K562 (cell line): ENCODE measurements around the gene CYP4V2. TPM values are rescaled to one million over a fixed set of nuclear protein-coding genes. Genes with fewer than 3 reads are reported as not detected.

Experiments
- ATAC-seq: fragments of 200-7000 bp; cut with Tn5 transposase; 3 replicates; pipeline ENCODE4 v1.9.1; 2020; ENCODE audit warnings: moderate library complexity
- BruUV-seq: library from RNA; stranded (reverse); fragments of 400-500 nt; replicated peaks from 2 replicates; lab custom pipeline; 2021; lab: Mats Ljungman, UMichigan
- CTCF ChIA-PET: fragments of 300-600 bp; formaldehyde crosslinking; extraction: SDS; loops from one replicate; lab custom pipeline; 2021; ENCODE audit warnings: low intra/inter-chr PET ratio; lab: Yijun Ruan, JAX
- POLR2A ChIA-PET: fragments of 300-600, 350-650 bp; sonication (Branson Sonifier 250); formaldehyde crosslinking; extraction: SDS; loops from one replicate; lab custom pipeline; 2021; ENCODE audit warnings: antibody characterized with exemption, inconsistent platforms; lab: Yijun Ruan, JAX
- DNase-seq, 4 experiments: peaks; one replicate each; pipeline versions ENCODE4 v3.0.0 to v3.0.0-alpha.2; 2011 to 2018; ENCODE audit warnings: low spot score in 3 of 4, mixed read lengths in 3 of 4; ENCODE audit errors: extremely low read depth in 1 of 4
- FAIRE-seq: peaks from 2 replicates; lab custom pipeline; 2011; peaks lifted over from hg19 to GRCh38; lab: Jason Lieb, UNC
- H2AFZ ChIP-seq: 2 replicates; pipeline ENCODE4 v1.6.0; 2011; ENCODE audit warnings: low read depth, low read length, control low read depth, inconsistent platforms
- H3K27ac ChIP-seq: fragments of 200-600 bp; 3 replicates; pipeline ENCODE4 v1.8.0; 2011; ENCODE audit warnings: low read depth, mild to moderate bottlenecking, control low read depth, inconsistent platforms, low read length, moderate library complexity, mixed read lengths; ENCODE audit errors: extremely low read depth
- H3K27me3 ChIP-seq, 2 experiments: fragments of 300-600 bp in 1 of 2; 2 replicates in 1 of 2; 3 replicates in 1 of 2; pipeline versions ENCODE4 v1.6.0 to v1.8.0; 2011; ENCODE audit warnings: inconsistent platforms in 2 of 2, low read length in 2 of 2, mild to moderate bottlenecking in 1 of 2, mixed read lengths in 1 of 2, moderate library complexity in 1 of 2; ENCODE audit not compliant: control insufficient read depth in 2 of 2, insufficient read depth in 2 of 2
- H3K36me3 ChIP-seq: fragments of 300-600 bp; 3 replicates; pipeline ENCODE4 v1.8.0; 2011; ENCODE audit warnings: mild to moderate bottlenecking, low read length, inconsistent platforms; ENCODE audit not compliant: control insufficient read depth, insufficient read depth
- H3K4me1 ChIP-seq, 2 experiments: fragments of 200-600 bp in 1 of 2; replicated peaks in 1 of 2; 2 replicates in 1 of 2; 3 replicates in 1 of 2; pipeline versions ENCODE4 v1.5.1 to v1.8.0; 2011; ENCODE audit warnings: inconsistent platforms in 2 of 2, low read length in 2 of 2, mild to moderate bottlenecking in 1 of 2, mixed read lengths in 1 of 2, moderate library complexity in 1 of 2; ENCODE audit not compliant: control insufficient read depth in 2 of 2, insufficient read depth in 2 of 2
- H3K4me2 ChIP-seq: 2 replicates; pipeline ENCODE4 v1.6.1; 2011; ENCODE audit warnings: low read length, control low read depth, inconsistent platforms, mixed read lengths; ENCODE audit not compliant: insufficient read depth
- H3K4me3 ChIP-seq: fragments of 200-600 bp; sonication (generic), shearing (Covaris generic); 2 replicates; pipeline ENCODE4 v1.5.1; 2016; ENCODE audit warnings: control low read depth, inconsistent platforms
- H3K79me2 ChIP-seq: fragments of 200-600 bp; 3 replicates; pipeline ENCODE4 v1.8.0; 2011; ENCODE audit warnings: low read length, inconsistent platforms; ENCODE audit not compliant: control insufficient read depth, insufficient read depth
- H3K9ac ChIP-seq, 2 experiments: 2 replicates each; pipeline versions ENCODE4 v1.6.0 to v1.6.1; 2011; ENCODE audit warnings: low read depth in 2 of 2, low read length in 2 of 2, control low read depth in 1 of 2, inconsistent platforms in 1 of 2, mild to moderate bottlenecking in 1 of 2, mixed read lengths in 1 of 2; ENCODE audit not compliant: insufficient read depth in 1 of 2
- H3K9me1 ChIP-seq: one replicate; pipeline ENCODE4 v1.6.0; 2011; ENCODE audit warnings: inconsistent platforms, mild to moderate bottlenecking, low read length, moderate library complexity; ENCODE audit not compliant: control insufficient read depth, insufficient read depth
- H3K9me3 ChIP-seq: replicated peaks from 2 replicates; pipeline ENCODE4 v1.5.1; 2011; ENCODE audit warnings: low read depth, low read length, inconsistent platforms; ENCODE audit not compliant: control insufficient read depth, insufficient read depth
- H4K20me1 ChIP-seq: replicated peaks from 2 replicates; pipeline ENCODE4 v1.6.1; 2011; ENCODE audit warnings: low read length, inconsistent platforms, mixed read lengths; ENCODE audit not compliant: control insufficient read depth, insufficient read depth
- E2F6 ChIP-seq, 2 experiments: IDR thresholded peaks; 2 replicates each; pipeline ENCODE4 v1.6.1; 2011; ENCODE audit warnings: borderline replicate concordance in 1 of 2, control low read depth in 1 of 2, low read depth in 1 of 2, low read length in 1 of 2, mild to moderate bottlenecking in 1 of 2, mixed read lengths in 1 of 2, moderate library complexity in 1 of 2; ENCODE audit not compliant: insufficient read depth in 1 of 2, insufficient read length in 1 of 2, poor library complexity in 1 of 2, severe bottlenecking in 1 of 2; ENCODE audit errors: extremely low read depth in 1 of 2
- PURB ChIP-seq: sonication (generic); formaldehyde crosslinking; IDR thresholded peaks from 2 replicates; pipeline ENCODE4 v1.9.0; 2021; ENCODE audit warnings: low read depth, mild to moderate bottlenecking, missing genetic modification reagents
- WGBS: fragments of 100-300 bp; shearing (Covaris generic); methylation state at CpG from one replicate; pipeline ENCODE4 v1.1.6; 2016; ENCODE audit warnings: low coverage, mixed read lengths; ENCODE audit not compliant: insufficient coverage; ENCODE audit errors: missing lambda C conversion rate; 5-methylcytosine and 5-hydroxymethylcytosine counted together
- in situ Hi-C: fragments of 300-500 bp; cut with MboI; formaldehyde crosslinking; loops from 4 replicates; pipeline ENCODE4 v1.15.0; 2018; ENCODE audit warnings: inconsistent platforms, mixed read lengths
- intact Hi-C: fragments of 100-400 bp; cut with micrococcal nuclease; formaldehyde crosslinking; loops from 2 replicates; pipeline ENCODE4 v1.14.2; 2022
- polyA plus RNA-seq, 8 experiments: library from polyadenylated mRNA; depleted of rRNA in 4 of 8; stranded (reverse) in 5 of 8; unstranded in 3 of 8; fragments of >200 nt; fragmentation: Nextera tagmentation in 2 of 8; fragmentation: Illumina TruSeq in 1 of 8; extraction: Ambion mirVana in 2 of 8; extraction: Trizol in 1 of 8; gene quantifications; 2 replicates each; pipeline versions ENCODE4 v1.2.1 to v1.2.3, GENCODE V29; 2011 to 2014; ENCODE audit warnings: inconsistent platforms in 1 of 8, missing spikeins in 1 of 8
- total RNA-seq, 7 experiments: library from RNA; depleted of rRNA in 6 of 7; stranded (reverse); fragments of >200 nt in 6 of 7; fragmentation: Illumina TruSeq in 2 of 7; extraction: Trizol in 2 of 7; gene quantifications; 2 replicates each; pipeline versions ENCODE4 v1.2.1 to v1.2.3, GENCODE V29; 2011 to 2021; ENCODE audit warnings: low replicate concordance in 1 of 7

Gene CYP4V2
- total and polyA plus RNA-seq, 9 of the 15 experiments (the other 6 are each of a cell fraction or from before 2014, with no cell fraction given), result 1.1 to 8.3 (median 3.9) TPM

DNA sequence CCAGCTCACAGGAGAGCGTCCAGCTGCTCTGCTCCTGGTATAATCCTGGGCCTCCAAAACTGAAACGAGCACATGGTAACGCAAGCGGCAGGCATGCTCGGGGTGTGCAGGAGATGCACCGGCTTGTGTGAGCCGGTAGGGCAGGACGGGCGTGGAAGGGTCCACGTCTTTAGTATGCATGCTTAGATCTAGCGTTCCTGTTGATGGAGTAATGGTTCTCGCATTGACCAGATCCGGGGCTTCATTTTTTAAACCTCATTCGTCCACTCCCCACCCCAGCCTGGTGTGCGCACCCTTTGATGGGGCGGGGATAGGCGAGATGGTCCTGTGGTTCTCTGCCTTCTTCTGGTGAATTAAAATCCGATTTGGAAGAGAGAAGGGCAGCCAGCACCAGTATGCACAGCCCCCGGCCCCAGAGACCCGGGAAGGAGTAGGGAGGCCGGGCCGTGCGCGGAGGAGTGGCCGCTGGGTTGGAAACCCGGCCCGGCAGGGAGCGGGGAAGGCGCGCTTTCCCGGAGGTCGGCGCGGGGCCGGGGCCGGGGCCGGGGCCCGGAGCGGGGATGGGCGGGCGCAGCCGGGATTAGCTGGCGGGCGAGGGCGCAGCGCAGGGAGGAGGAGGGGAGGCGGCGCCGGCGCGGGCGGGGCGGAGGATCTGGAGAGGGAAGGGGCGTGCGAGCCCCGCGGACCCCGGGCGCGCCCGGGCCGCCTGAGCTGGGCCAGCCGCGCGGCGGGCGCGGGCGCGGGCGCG, 47.0 kb upstream of the CYP4V2 start:
- CTCF ChIA-PET, result no interaction called here
- Histone ChIP-seq H2AFZ (no peak overlapping the region), H3K27ac (no peak overlapping the region), H3K27me3 (peaks cover 27 to 43% of the 10 kb centered on the region in 2 experiments; a peak in 4 of 5 replicates), H4K20me1 (no peaks in the 10 kb centered on the region), H3K79me2 (no peaks in the 10 kb centered on the region), H3K4me1 (peaks cover 0 to 4% of the 10 kb centered on the region in 2 experiments; a peak in 2 of 5 replicates), H3K4me3 (no peak overlapping the region), H3K9me3 (no peaks in the 10 kb centered on the region), H3K4me2 (no peak overlapping the region), H3K9ac (no peak overlapping the region), H3K9me1 (no peaks in the 10 kb centered on the region), H3K36me3 (no peaks in the 10 kb centered on the region)
- intact Hi-C loops, result no loop called here
- TF ChIP-seq E2F6 (IDR thresholded peaks at IDR 0.05; ENCODE audit: borderline replicate concordance in 1 of 2, extremely low read depth in 1 of 2, insufficient read depth in 1 of 2, insufficient read length in 1 of 2, low read depth in 1 of 2, low read length in 1 of 2, poor library complexity in 1 of 2, severe bottlenecking in 1 of 2), result peak in 1 of 2 experiments; percentile 20
- no peak for TF ChIP-seq PURB (CRISPR knock-in tag)
- FAIRE-seq, result no peak
- no peak for ATAC-seq
- POLR2A ChIA-PET, result interaction anchor here (1.2 kb wide), 1 partner anchor 11 kb away, joined by 3 read pairs; no protein-coding TSS in a partner anchor
- in situ Hi-C loops, result no loop called here
- BruUV-seq, result no TSS peak
- no peak for DNase-seq
- 5% methylated on average over 23 of the region's 72 CpGs for WGBS
